HG03439 (cell line): ENCODE measurements around the gene PAM16.
"Not testable (repeated sequence)": the region's sequence is repeated elsewhere in the genome, so short reads cannot be mapped to it uniquely, and the experiment has no call there.

Experiments
- ATAC-seq: cut with Tn5 transposase; IDR thresholded peaks from one replicate; pipeline ENCODE4 v1.9.1; 2021; ENCODE audit warnings: mild to moderate bottlenecking, moderate library complexity; ENCODE audit not compliant: unreplicated experiment

PAM16 gene

GRCh38 chr16:4337540-4338088 lies 13.5 kb downstream of the PAM16 start:
- ATAC-seq = no peak

GRCh38 chr16:4336701-4337539 lies 14.2 kb downstream of the PAM16 start:
- ATAC-seq = no peak

GRCh38 chr16:4334724-4335495 lies 16.2 kb downstream of the PAM16 start:
- no peak for ATAC-seq

GRCh38 chr16:4333714-4334113 lies 17.4 kb downstream of the PAM16 start:
- not testable (repeated sequence) for ATAC-seq

- no peak for ATAC-seq
Observed at GRCh38 chr16:4333308-4333638, 17.8 kb downstream of the PAM16 start.

- no peak for ATAC-seq
Observed at GRCh38 chr16:4332623-4333307, 18.4 kb downstream of the PAM16 start.

- ATAC-seq = no peak
Observed at GRCh38 chr16:4332083-4332482, 19.0 kb downstream of the PAM16 start.

- no peak for ATAC-seq
Observed at GRCh38 chr16:4330277-4330874, 20.7 kb downstream of the PAM16 start.

GRCh38 chr16:4328782-4329775 lies 22.0 kb downstream of the PAM16 start:
- ATAC-seq = no peak

- ATAC-seq = no peak
Observed at GRCh38 chr16:4328046-4328781, 22.9 kb downstream of the PAM16 start.

- no peak for ATAC-seq
Observed at GRCh38 chr16:4327386-4328045, 23.6 kb downstream of the PAM16 start.

- no peak for ATAC-seq
Observed at GRCh38 chr16:4325253-4325758, 25.8 kb downstream of the PAM16 start.

- ATAC-seq = no peak
Observed at GRCh38 chr16:4324492-4325252, 26.4 kb downstream of the PAM16 start.

- no peak for ATAC-seq
Observed at GRCh38 chr16:4323845-4324488, 27.2 kb downstream of the PAM16 start.

- no peak for ATAC-seq
Observed at GRCh38 chr16:4323071-4323844, 27.9 kb downstream of the PAM16 start.
